Activated CD8-positive, alpha-beta memory T cell treated with anti-CD3 and anti-CD28 coated beads, Interleukin-2, amount 50 U/mL, for 1 hour (primary cell): ENCODE data around the gene TCEA3.

Experiments
- DNase-seq: peaks from one replicate; pipeline ENCODE4 v3.0.0-alpha.2; 2020; ENCODE audit errors: extremely low read depth

TCEA3 gene

DNA sequence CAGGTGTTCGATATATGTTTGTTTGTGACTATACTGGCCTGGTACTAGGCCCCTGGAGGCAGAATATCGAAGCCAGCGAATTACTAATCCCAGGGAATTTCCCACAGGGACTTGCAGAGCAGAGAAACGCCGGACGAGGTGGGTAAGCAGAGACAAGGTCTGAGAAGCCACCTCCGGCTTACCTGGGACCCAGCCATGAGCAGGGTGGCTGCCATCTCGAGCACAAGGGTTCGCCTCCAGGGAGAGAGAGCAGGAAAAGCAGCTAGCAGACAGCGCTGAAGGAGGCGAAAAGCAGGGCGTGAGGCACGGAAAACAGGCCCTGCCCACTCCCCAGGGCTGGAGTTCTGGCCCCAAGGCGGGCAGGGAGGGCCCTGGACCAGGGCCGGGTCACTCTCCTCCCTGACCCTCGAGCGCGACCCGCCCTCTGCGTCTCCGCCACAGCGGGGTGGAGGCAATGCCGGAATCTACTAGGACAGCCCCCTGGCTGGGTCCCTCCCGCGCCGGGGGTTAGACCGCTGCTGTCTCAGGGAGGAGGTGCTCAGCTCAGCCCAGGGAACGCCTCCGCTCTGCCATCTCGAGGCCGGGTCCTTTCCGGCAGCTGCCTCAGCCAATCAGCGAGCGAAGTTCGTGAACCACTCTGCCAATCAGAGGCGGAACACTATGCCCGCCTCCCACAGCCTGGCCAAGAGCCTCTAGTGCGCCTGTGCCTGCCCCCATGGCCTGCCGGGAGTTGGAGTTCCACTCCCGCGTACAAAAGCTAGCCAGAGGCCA, 56.6 kb downstream of the TCEA3 start:
- DNase-seq: peak; percentile 93

DNA sequence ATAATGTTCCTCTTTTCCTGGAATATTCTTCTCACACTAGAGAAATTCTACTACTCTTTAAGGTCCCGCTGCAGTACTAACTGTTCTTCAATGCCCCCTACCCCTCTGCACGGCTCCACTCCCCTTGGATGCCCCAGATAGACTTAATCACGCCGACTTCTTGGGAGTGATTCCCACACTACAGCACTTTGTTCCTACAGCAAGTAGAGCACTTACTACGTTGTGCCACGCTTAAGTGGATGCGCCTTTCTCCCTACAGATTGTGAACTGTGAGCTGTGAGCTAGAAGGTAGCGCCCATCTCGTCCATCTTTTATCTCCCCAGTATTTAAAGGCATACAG, 57.1 kb downstream of the TCEA3 start:
- DNase-seq: no peak

DNA sequence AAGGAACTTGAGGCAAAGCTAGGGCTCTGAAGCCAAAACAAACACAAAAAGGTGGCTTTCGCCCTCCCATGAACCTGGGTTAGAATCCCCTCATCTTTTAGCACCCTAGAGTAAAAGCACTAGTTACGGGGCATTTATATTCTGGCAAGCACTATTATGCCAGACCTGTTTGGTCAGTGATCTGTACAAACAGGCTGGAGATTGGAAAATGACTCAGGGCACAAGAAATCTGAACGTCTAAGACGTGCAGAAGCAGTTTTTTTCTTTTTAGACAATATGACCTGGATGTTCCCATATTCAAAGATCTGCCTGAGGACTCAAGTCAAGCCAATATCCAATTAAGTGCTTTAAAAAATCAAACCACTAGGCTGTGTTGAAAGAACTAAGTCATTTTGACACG, 58.0 kb downstream of the TCEA3 start:
- no peak for DNase-seq

DNA sequence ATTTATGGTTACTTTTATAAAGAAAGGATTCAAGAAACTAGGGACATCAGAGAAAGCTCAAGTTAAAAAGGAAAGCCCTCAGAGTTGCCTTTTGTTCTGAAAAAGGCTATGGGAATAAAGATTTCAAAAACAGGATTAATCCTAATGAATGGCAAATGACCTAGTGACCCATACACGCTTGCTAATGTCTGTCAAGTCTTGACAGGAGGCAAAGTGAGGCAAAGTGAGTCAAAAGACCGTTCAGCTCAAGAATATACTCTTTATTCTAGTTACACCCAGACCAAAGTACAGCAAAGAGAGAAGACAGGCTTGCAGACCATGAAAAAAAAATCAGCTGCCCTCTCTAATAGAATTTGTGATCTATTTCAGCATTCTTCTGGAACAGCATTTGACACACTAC, 58.4 kb downstream of the TCEA3 start:
- no peak for DNase-seq

DNA sequence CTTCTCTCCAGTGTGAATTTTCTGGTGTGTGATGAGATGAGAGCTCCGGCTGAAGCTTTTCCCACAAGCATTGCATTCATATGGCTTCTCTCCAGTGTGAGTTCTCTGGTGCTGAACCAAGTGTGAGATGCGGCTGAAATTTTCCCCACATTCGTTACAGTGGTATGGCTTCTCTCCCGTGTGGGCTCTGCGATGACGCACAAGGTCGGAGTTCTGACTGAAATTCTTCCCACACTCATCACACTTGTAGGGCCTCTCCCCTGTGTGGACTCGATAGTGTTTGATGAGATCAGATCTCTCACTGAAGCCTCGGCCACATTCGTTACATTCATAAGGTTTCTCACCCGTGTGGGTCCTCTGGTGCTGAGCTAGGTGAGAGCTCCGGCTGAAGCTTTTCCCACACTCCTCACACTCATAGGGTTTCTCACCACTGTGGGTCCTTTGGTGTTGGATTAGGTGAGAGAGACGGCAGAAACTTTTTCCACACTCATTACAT, 62.3 kb downstream of the TCEA3 start:
- no peak for DNase-seq

DNA sequence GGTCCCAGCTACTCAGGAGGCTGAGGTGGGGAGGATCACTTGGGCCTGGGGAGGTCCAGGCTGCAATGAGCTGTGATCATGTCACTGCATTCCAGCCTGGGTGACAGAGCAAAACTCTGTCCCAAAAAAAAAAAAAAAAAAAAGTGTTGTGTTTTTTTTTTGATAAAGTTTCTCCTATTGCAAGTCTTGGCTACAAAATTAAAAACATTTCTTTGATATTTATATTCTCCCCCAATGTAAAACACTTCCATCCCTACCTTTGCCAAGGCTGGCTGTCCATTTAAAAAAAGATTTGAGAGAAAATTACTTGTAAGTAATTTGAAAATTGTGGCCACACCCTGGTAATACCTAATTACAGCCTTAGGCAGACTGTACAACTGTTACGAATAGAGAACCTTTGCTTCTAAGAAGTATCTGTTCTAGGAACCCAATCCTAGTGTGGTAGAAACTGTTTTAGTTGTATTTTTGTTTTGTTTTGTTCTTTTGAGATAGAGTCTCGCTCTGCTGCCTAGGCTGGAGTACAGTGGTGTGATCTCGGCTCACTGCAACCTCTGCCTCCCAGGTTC, 66.2 kb downstream of the TCEA3 start:
- no peak for DNase-seq

DNA sequence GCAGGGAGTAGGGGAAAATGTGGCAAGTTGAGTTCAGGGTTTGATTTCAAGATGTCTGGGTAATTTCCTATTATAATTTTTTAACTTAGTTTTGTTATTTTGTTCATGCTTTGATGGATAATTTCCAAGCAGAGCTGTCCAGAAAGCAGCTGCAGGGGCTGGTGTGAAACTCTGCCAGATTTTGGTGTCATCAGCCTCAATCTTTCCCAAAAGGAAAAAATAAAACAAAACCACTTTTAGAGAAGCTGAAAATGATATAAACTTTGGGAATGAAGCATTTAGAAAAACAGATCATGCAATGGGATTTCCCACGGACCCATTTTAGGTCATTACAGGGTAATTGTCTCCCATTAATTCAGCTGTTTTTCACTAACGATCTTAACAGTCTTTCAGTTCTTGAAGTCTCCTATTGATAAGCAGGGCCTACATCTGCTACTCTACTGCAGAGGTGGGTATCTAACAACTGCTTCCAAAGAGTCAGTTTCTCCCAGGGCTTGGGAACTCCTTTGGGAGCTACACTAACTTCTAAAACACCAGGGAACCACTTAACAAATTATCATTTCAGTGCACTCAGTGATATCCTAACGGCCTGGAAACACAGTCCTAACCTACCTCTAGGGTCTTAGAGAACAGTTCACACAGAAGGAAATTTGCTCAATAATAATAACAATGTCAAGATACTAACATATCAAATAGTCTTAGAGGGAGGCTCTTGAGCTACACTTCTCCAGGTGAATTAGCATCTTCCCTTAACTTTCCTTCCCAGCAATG, 67.2 kb downstream of the TCEA3 start:
- DNase-seq: no peak

DNA sequence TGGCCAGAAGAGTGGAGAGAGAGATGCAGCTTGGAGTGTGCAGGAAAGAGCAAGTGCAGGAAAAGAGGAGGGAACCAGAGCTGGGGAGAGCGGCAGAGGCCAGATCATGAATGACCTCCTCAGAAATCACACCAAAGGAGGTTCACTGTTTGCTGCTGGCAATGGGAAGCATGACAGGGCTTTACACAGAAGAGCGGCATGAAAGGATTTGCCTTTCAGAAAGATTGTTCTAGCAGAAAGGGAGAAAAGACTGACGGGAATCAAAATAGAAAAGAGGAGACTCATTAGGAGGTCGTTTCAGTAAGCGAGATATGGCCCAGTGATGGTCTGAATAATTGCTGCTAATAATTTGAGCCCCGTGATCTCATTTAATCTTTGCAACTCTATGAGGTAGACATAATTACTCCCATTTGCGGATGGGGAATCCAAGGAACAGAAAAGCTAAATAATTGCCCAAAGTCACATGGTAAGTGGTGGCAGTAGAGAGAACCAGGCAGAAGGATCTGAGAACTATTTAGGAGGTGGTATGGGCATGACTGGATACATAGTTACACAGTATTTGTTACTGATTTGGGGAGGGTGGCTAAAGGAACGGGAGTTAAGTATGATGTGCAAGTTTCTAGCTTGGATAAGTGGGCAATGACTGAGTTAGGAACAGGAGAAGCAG, 67.9 kb downstream of the TCEA3 start:
- DNase-seq: no peak

DNA sequence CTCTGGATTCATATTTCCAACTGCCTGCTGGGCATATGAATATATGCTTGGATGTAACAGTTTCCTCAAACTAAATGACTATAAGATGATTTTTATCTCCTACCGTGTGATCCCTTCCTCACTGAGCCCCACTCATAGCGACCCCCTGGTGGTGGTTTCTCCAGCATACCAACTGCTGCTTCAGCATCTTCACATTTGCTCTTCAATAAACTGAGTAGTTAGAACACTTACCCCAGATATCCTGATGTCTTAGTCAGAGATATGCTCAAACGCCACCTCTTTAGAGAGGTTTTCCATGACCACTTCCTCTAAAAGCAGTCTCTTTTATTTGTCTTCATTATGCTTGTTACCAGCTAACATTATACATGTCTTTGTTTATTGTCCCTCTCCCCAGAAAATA, 70.3 kb downstream of the TCEA3 start:
- no peak for DNase-seq

DNA sequence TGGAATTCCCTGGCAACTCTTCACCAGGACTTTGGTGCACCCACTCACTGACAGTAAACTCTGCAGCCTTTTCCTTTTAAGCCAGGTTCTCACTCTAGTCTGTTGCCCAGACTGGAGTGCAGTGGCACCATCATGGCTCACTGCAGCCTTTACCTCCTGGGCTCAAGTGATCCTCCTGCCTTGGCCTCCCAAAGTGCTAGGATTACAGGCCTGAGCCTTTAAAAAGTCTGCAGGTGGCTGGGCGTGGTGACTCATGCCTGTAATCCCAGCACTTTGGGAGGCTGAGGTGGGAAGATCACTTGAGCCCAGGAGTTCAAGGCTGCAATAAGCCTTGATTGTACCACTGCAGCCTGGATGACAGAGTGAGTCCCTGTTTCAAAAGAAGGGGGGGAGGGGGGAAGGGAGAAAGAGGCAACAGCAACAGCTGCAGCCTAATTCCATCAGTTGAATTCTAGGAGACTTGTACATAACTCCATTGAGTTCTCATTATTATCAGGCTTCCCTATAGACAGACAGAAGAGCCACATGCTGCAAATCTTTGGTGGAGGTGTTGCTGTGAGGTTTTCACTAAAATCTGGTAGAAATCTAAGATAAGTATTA, 72.4 kb downstream of the TCEA3 start:
- DNase-seq: no peak

DNA sequence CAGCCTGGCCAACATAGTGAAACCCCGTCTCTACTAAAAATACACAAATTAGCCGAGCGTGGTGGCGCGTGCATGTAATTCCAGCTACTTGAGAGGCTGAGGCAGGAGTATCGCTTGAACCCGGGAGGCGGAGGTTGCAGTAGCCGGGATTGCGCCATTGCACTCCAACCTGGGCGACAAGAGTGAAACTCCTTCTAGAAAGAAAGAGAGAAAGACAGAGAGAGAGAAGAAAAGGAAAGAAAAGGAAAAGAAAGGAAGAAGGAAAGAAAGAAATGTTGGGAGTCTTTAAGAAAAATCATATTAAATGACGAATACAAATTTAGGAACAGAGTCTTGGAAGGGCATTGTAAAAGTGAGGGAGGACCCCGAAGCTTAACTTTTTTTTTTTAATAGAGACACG, 78.6 kb downstream of the TCEA3 start:
- DNase-seq: no peak

DNA sequence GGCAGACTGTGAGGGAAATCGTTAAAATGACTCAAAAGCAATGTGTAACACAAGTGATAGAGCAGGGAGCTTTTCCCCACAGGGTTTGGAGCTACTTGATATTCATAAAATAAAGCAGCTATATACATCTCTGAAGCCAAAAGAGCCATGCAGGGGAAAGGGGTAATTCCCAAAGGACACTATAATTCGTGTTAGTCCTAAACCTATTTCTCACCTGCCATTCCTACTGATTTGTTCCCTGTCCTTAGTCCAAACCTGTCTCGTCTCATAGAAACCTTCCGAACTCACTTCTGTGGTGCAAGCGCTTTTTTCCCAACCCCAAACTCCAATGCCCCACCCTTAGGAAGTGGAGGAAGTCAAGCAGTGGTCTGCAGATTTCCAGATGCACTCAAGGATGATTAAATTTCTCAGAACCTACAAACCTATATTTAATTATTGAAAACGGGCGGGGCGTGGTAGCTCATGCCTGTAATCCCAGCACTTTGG, 79.5 kb downstream of the TCEA3 start:
- no peak for DNase-seq

DNA sequence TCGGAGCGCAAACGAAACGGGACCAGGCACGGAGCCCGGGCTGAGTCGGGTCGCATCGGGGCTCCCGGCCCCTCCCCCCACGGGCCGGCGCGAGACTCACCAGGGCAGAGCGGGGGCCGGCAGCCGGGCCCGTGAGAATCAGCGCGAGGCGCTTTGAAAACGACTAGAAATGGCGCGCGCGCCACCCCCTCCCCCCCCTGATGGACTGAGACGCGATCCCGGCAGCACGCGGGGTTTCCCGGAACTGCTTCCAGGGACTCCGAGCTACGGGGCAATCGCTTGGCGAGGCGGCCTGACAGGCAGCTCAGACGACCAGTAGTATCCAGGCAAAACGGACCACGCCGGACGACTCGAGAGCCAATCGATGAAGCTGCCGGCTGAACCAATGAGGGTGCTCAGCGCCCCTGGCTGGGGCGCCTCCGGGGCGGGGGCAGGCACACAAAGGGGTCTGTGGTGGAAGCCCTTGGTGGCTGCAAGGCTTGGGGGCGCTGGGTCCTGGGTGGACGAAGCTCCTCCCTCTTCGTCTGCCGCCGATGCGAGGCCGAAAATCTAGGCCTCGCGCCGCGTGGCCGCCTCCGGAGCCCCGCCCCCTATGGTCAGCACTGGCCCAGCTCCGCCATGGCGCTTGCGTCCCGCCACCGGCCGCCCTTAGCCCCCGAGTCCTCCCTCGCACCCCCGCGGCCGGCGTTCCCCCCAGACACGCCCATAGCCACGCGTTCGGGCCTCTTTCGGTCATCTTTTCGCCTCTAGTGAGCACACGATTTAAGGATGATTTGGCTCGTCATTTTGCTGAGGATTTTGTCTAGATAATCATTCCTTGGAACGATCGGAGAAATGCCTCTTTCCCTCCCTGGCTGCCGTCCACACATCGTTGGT, 80.2 kb downstream of the TCEA3 start, which contains the start of gene HNRNPR:
Gene HNRNPR, minus strand, starts transcription at position 174 of the 876 bp plus-strand sequence. CDS start 3,276 bp downstream, outside the sequence.
- peak; percentile 95 for DNase-seq

DNA sequence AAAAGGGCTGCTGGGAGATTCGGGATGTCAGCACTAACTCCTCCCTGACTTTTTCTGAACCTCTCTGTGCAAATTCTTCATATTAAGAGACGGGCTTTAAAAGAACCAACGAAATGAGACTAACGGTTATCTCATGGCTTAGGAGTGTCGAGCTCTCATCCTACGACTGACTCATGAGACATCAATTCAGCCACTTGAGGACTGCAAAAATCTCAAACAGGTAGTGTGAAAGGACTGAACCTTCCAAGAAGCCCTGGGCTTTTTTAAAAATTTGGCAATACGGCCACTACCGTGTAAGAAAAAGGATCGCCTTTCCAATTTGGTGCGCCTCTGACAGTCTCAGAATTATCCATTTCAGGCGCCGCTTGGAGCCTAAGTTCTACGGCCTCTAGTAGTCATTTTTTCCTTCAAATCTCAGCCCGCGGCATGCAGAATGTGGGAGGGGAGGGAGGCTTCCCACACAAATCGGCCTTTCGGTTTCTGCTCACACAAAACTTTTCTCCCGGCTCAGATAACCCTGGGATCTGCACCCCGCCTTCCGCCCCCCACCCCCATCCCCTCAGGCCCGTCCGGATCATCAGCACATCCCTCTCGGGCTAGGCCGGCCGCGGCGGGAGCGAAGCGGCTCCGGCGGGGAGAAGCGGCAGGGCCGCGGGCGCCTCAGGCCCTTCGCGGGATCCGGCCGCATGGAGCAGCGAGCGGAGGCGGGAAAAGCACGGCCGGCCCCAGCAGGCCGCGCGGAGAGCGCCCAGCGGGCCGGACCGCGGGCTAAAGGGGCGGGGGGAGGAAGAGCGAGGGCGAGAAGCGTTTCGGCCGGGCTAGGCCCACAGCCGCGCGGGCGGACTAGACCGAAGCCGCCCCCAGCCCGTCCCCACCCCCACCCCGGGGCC, 81.1 kb downstream of the TCEA3 start:
- DNase-seq: no peak

DNA sequence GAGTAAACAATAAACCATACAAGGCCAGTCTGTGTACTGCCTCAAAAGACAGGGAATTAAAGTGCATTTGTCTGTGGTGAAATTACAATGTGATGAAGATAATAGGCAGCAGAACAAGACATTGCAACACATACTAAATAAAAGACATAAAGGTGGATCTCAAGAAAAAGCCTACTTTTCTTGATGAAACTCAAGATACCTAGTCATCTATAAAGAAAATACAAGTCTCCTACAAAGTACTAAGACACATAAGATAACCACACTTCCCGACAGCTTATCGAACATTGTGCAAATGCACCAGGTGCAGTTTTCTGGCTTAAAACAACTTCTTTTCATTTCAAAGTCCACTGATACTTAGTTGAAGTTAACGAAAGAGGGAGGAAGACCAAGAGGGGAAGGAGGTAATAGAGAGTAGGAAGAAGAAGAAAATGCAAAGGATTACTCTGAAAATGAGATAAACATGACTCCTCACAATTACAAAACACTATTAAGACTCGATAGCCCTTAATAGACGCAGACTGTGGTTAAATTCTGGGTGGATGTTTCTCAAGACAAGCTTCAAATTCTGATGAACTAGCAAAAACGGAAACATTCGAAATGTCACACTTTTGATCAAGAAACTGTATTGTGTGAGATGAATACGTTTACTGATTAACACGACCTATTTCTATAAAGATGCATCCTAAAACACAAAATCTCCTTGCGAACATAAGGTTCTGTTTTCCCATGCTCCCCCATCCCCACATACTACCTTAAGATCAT, 82.4 kb downstream of the TCEA3 start:
- no peak for DNase-seq

DNA sequence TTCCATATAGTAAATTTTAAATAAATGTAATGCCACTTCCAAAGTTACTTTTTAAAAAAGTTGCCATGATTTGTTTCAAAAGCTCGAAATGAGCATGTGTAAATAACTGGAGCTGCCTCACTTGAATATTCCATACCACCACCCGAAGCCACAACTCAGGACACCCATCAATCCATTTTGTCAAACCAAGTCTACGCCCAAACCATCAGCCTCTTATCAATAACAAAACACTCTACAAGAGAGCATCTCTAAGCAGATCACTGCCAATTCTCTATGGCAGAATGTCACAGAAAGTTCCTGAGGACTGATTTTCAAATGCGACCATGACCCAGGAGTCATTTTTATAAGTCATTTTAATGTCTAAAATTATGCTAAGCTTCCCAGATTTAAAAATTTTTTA, 84.9 kb downstream of the TCEA3 start:
- DNase-seq: no peak

DNA sequence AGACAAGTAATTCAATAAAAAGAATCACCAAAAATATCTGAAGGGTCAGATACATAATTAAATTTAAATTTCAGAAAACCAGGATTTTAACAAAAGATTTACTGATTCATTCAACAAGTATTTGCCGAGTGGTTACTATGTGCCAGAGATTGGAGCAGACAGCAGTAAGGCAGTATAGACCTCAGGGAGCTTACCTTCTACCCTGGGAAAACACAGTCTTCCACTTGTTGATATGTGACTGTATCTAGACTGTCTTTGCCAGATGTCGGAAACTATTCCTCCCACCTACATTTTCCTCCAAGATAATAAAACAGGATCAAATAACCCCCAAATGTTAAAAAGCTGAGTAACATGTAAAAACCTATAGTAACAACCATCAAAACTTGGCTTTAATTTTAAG, 86.7 kb downstream of the TCEA3 start:
- no peak for DNase-seq

DNA sequence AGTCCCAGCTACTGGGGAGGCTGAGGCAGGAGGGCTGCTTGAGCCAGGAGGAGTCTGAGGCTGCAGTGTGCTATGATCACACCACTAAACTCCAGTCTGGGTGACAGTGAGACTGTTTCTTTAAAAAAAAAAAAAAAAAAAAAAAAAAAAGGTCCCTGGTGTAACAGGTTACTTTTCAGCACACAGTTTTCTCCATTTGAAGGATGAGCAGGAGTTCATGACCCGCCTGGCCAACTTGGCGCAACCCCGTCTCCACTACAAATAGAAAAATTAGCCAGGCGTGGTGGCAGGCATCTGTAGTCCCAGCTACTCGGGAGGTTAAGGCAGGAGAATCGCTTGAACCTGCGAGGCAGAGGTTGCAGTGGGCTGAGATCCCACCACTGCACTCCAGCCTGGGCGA, 92.8 kb downstream of the TCEA3 start:
- DNase-seq: no peak
